HPDE6-E6E7 (cell line): ENCODE results near the gene ABCA2.

Source experiments
- DNase-seq: peaks from one replicate; pipeline ENCODE4 v3.0.0; 2011; ENCODE audit warnings: missing footprints; ENCODE audit errors: extremely low spot score

ABCA2 gene, protein sequence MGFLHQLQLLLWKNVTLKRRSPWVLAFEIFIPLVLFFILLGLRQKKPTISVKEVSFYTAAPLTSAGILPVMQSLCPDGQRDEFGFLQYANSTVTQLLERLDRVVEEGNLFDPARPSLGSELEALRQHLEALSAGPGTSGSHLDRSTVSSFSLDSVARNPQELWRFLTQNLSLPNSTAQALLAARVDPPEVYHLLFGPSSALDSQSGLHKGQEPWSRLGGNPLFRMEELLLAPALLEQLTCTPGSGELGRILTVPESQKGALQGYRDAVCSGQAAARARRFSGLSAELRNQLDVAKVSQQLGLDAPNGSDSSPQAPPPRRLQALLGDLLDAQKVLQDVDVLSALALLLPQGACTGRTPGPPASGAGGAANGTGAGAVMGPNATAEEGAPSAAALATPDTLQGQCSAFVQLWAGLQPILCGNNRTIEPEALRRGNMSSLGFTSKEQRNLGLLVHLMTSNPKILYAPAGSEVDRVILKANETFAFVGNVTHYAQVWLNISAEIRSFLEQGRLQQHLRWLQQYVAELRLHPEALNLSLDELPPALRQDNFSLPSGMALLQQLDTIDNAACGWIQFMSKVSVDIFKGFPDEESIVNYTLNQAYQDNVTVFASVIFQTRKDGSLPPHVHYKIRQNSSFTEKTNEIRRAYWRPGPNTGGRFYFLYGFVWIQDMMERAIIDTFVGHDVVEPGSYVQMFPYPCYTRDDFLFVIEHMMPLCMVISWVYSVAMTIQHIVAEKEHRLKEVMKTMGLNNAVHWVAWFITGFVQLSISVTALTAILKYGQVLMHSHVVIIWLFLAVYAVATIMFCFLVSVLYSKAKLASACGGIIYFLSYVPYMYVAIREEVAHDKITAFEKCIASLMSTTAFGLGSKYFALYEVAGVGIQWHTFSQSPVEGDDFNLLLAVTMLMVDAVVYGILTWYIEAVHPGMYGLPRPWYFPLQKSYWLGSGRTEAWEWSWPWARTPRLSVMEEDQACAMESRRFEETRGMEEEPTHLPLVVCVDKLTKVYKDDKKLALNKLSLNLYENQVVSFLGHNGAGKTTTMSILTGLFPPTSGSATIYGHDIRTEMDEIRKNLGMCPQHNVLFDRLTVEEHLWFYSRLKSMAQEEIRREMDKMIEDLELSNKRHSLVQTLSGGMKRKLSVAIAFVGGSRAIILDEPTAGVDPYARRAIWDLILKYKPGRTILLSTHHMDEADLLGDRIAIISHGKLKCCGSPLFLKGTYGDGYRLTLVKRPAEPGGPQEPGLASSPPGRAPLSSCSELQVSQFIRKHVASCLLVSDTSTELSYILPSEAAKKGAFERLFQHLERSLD (N-terminal part only)

GRCh38 chr9:137027369-137028262 is at the start of gene ABCA2:
ABCA2 (minus strand) TSS chr9:137028237; CDS start chr9:137028140, 97 bp downstream.
- DNase-seq, result no peak

GRCh38 chr9:137077010-137077747 is 49.1 kb upstream of the ABCA2 start, which contains the start of gene UAP1L1:
UAP1L1 (plus strand) TSS chr9:137077517; CDS start chr9:137077533, 16 bp downstream.
- no peak for DNase-seq

DNA sequence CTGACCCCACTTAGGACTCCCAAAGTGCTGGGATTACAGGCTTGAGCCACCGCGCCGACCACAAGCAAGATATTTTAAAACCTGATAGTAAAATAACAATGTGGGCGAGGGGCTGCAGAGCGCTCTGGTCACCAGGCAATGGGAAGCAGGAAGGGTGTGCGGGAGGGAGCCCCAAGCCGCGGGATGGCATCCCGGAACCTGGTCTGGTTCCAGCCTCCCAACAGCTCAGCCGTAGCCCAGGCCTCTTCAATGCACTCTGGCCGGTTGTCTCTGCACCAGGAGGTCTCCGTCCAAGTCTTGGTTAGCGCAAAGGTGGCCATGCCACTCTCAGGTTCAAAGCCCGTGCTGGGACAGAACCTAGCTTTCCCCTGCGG is 48.6 kb upstream of the ABCA2 start:
- DNase-seq, result no peak

GRCh38 chr9:137075275-137075775 is 47.3 kb upstream of the ABCA2 start:
- DNase-seq, result no peak

DNA sequence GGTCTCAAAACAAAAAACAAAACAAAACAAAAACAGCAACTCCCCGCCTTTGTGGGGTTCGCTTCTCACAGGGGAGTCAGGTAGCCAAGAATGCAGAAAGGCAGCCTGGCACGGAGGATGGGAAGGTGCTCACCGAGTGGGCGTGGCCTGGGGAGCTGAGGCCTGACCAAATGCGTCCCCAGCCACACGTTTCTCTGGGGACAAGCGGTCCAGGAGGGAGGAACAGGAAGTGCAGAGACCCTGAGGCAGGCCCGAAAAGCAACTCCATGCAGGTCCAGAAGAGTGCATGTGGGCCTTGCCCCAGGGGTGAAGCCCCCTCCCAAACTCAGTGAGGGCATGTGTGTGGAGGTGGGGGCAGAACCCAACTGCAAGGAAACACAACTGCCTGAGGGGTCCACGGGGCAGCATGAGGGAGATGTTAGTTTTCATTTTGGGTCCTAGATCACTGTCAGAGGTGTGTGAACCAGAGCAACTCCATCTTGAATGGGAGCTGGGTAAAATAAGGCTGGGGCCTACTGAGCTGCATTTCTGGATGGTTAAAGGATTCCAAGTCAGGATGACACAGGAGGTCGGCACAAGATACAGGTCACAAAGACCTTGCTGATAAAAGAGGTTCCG is 46.7 kb upstream of the ABCA2 start:
- DNase-seq, result no peak

DNA sequence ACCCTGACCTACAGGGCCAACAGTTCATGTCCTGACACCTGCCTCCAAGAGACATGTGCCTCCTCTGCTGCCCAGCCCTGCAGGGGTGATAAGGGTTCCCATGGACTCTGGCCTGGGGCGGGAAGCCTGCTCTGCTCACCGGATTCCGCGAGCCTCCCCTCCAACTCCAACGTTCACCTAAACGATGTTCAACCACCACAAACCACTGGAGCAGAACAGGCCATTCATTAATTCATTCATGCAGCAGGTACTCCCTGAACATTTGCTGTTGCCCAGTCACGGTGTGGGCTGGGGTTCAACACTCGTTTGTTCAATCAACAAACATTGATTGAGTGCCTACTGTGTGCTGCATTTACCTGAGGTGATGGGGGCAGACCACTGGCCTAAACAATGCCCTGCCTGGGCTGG is 46.0 kb upstream of the ABCA2 start:
- DNase-seq, result no peak

- no peak for DNase-seq
Observed at GRCh38 chr9:137071282-137071681, 43.2 kb upstream of the ABCA2 start.

GRCh38 chr9:137070906-137071275 is 42.9 kb upstream of the ABCA2 start:
- DNase-seq, result no peak

DNA sequence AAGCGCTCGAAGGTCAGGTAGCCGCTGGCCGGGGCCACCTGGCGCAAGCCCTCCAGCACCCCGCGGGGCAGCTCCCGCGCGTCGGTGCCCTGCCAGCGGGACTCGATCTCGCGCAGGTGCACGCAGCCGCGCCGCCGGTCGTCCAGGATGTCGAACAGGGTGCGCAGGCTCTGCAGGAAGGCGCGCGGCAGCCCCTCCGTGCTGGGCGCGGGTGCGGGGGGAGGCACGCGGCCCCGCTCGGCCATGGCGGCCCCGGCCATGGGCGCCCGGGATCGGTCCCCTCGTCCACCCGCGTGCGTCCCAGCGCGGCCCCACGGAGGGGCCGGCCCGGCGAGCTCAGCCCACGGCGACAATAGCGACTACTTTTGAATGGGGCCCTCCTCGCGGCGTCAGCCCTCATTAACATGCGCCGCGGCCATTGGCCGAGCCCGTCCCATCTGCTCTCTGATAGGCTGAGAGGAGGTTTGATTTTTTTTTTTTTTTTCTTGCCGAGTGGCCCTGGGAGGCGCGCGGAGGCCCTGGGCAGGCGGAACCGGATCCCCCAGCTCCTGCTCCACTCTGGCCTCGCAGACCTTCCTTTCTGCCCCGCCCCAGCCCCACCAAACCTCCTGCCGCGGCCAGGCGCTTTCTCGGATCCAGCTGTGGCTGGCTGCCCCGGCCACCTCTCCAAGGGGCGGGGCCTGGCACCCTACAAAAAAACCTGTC is 42.3 kb upstream of the ABCA2 start, which contains the start of gene SAPCD2:
SAPCD2 (minus strand) TSS at position 357 of the 705 bp plus-strand sequence; CDS start at position 260, 97 bp downstream.
- peak; percentile 89 for DNase-seq

GRCh38 chr9:137069508-137070091 is 41.6 kb upstream of the ABCA2 start:
- no peak for DNase-seq

DNA sequence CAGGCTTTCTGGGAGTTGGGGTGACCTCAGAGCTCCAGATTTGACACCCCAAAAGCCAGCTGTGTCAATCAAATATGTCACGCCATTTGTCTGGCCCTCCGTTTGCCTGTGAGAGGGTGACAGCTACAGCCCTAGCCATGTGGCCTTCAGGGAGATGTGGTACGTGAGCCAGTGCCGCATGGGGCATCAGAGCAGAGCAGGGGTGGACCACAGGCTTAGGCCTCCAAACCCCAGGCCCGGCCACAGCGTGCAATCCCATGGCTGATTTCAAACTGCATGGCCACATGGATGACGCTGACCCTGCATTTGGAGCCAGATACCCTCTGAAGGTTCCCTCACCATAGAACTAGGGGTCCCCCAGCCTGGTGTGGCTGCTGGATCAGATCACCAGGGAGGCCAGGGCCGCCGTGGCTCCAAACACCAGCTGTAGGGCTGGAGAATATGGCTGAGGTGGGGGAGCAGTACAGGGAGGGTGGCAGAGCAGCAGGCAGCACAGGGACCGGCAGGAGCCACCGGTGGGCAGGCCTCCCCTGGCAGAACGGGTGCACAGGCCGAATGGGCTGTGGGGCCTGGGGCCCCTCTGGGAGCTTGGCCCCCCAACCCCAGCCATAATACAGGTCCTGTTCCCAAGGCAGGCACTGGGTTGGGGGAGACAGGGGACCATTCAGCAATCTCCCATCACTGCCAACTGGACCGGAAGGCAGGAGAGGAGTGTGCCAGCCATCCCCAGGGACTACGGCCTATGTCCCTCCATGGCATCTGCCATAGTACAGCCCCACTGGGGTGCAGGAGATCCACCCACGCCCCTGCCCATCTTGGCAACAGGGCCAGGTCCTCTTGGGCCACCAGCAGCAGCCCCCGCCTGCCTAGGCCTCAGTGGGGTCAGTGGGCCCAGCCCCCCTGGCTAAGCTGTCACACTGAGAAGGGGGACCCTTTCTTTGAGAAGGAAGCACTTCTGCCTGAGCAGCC is 40.8 kb upstream of the ABCA2 start:
- DNase-seq, result no peak

DNA sequence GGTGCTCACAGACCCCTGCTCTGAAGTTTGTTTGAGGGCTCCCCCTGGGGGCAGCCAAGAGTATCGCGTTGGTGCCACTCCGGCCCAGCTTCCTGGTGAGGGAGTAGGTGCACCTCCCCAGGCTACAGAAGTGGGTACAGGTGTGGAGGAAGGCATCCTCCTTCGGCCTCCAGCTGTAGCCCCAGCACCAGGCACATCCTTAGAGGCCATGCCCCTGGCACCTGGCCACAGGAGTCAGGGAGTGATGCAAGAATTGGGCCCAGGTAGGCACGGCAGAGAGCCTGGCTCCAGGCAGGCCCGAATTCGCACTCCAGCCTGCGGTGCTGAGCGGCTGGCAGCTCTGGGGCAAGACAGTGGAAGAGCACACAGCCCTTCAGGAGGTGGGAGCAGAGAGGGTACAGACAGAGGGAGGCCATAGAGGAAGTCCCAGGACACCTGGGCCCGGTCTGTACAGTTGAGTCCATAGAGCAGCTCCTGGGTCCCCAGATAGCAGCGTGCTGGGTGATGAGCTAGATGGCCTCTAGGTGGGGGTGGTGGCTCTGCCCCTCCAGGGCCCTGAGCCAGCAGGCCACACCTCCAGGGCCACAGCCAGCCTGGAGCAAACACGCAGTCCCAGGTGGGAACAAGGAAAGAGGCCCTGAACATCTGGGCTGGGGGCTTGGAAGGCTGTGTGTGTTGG is 40.0 kb upstream of the ABCA2 start:
- no peak for DNase-seq

DNA sequence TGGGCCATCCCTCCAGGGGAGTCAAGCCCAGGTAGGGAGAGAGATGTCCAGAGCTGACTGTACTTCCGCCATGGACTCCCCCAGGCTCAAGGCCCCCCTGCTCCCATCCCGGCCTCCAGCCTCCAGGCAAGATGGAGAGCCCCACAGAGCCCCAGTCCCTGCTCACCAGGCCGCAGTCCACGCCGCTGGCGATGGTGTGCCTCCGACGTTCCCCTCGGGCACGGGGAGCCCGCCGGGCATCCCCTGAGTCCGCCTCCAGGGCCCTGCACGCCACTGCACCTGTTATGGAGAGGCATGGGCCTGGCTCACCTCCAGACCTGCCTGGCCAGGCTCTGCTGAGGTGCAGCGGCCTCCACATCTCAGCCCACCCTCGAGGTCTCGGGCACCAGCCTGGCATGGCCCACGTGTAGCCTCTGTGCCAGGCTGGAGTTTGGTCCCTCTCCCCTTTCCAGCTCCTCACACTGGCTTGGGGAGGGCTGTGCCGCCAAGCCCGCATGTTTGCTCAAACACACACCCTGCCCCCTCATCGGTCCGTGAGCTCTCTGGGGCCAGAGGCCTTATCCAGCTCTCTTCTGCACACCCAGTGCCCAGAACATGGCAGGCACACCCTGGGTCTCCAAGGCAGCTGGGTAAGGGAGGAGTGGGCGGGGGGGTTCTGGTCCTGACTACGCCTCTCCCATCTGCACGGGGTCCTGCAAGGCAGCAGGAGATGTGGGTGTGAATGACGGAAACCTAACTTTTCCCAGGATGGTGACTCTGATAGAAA is 38.2 kb upstream of the ABCA2 start:
- no peak for DNase-seq

- no peak for DNase-seq
Observed at GRCh38 chr9:137065336-137065967, 37.4 kb upstream of the ABCA2 start.

- no peak for DNase-seq
Observed at GRCh38 chr9:137064880-137065164, 36.8 kb upstream of the ABCA2 start.
